Frontal cortex (tissue), 4 donors: Measurements from ENCODE around the gene HDAC5. TPM values are rescaled to one million over a fixed set of nuclear protein-coding genes. Genes with fewer than 3 reads are reported as not detected.
"Not testable (repeated sequence)": the region's sequence is repeated elsewhere in the genome, so short reads cannot be mapped to it uniquely, and the experiment has no call there.

Experiments used
- DNase-seq, 2 donors: peaks; one replicate each; pipeline ENCODE4 v3.0.0; 2012; ENCODE audit warnings: low spot score in 2 of 2
- FAIRE-seq: peaks from 2 replicates; lab custom pipeline; 2012; peaks lifted over from hg19 to GRCh38; lab: Jason Lieb, UNC
- total RNA-seq: library from RNA; depleted of rRNA; stranded (reverse); fragments of >200 nt; gene quantifications from one replicate; pipeline ENCODE4 v1.2.3, GENCODE V29; 2014
- donor health status: control.
- donor health status: control.
- donor health status: control.

HDAC5 gene
- total RNA-seq, 1 donor from 2014 or later: 87.6 TPM

DNA sequence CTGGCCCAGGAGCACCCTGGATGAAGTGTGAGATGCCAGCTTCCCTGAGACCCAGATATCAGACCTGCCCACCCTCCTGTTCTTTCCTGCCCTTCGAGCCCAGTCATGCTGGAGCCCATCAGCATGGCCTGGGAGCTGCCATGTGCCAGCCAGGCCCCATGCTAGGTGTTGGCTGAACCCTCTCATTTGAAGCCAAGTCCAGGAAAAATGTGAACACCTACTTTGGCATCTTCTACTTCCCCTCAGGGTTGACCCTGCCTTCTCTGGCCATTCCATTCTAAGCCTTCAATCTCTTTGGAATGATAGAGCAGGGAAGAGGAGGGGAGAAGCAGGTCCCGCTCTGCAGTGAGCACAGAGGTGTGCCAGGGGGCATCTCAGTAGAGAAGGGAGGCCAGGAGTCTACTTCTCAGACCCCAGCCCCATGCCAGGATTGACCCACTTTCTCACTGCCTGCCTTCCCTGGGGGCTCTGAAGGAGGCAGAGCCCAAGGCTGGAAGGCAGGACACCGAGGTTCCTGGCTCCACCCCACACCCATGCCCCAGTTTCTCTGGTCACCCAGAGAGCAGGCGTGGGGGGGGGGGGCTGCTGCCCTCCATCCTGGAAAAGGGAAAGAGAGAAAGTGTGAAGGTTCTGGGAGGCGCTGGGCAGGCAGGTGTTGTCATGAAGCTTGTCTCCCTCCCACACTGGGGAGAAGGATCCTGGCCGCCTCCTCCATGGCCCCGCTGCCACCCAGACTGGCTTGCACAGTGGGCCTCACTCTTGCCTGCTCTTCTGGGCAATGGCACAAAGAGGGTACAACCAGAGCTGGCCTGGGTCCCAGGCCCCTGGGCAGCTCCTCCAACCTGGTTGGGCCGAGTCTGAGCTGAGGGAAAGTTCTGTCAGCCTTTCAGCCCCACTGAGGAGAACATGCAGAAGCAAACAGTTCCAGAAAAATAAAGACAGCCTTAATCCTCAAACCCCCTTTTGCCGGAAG, 9.3 kb downstream of the HDAC5 start:
- DNase-seq: no peak
- no peak for FAIRE-seq

DNA sequence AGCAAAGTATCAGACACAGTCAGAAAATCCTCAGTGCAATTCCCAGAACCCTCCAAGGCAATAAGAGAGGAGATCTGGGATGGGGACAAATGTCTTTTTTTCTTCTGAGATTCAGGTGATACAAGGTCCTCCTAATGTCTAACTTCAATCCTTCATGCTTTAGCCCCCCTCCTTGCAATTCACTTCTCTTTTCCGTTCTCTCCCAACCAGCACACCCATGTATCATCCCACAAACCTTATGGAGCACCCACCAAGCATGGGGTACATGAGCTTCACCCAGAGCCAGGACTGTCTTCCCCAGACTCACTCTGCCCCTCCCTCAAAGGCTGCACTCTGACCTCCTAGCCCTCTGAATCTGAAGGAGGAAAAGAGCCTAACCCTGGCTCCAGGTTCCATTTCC, 10.1 kb downstream of the HDAC5 start:
- FAIRE-seq (no peak), DNase-seq (no peak)

DNA sequence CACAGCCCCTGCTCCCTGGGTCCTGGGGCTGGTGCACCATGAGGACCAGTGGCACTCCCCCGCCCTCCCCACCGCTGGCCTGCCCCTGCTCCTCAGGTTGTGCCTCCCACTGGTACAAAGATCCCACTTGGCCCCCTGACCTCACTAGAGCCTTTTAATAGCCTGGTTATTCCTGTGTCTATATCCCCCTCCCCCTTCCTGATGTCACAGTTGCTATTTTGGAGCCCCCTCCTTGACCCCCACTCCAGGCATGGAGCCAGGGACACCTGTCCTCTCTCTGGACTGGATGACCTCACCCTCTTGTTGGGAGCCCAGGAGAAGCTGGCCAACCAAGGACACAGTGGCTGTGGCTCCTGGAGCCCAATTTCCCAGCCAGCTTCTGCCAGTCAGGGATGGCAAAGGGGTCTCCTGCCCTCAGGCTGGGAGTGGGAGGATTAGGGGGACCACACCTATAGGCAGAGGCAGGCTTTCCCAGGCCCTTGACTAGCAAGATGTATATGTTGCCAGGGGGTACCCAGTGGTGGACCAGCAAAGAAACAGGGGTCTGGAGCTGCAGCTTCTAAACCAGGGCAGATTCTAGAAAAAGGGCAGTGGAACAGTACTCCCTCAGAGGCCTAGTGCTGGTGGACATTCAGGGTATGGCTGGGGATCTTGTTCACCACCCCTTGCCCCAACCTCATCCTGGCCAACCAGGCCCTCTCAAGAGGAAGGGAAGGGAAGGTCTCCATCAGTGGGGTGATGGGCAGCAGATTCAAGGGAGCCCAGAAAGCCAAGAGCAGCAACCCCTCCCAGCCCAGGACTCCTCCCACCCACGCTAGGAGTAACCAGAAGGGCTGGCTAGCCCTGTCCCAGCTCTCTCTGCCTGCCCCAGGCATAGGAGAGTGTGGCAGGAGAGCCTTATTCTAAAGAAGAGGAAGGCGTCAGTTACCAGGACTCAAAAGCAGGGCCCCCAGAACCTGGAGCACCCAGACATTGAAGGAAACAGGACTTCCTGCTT, 10.9 kb downstream of the HDAC5 start:
- no peak for DNase-seq
- FAIRE-seq: no peak

DNA sequence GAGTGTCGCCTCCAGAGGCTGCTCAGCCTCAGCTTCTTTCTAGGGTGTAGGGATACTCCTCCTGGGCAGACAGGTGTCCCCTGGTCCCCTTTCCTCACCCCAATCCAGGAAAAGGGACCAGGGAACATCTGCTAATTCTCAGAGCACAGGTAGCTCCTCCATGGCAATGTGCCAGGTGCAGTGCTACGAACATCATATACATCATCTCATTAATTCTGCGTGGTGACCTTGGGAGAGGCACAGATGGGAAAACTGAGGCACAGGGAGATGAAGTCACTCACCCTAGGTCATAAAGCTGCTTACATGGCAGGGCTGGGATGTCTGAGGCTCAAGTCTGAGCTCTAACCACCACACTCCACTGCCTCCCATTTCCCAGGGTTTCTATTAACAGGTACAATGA, 11.7 kb downstream of the HDAC5 start:
- no peak for FAIRE-seq
- DNase-seq: no peak

DNA sequence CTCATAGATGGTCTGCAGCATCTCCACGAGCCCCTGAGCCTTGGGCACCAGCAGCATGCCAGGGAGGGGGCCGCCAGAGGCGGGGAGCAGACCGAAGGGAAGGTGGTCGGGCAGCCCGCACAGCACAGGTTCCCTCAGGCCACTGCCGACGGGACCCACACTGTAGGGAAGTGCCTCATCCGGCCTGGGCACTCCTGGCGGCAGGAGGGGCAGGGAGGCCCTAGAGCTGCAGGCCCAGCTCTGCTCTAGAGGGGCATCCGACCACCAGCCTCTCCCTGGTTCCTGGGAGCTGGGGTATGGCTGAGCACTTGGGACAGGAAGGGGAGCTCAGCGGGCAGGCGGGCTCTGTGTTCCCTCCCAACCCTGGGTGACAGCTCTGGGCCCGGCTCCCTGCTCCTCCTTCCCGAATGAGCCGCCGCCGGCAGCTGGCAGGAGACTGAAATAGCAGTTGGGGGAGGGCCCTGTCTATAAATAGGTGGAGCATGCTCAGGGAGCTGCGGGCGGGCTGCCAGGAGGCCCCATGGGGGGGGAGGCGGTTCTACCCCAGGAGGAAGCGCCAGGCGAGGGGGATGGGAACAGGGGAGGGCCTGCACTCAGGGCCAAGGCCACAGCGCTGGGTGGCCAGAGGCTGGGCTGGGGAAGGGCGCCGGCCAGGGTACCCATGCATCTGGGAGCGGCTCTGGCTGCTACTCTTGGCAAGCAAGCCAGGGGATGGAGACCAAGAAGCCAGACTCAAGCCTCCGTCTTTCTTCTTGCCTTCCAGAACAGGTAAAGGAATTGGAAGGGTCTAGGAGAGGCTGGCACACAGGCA, 12.4 kb downstream of the HDAC5 start:
- peak; percentile 84 to 92 for DNase-seq

DNA sequence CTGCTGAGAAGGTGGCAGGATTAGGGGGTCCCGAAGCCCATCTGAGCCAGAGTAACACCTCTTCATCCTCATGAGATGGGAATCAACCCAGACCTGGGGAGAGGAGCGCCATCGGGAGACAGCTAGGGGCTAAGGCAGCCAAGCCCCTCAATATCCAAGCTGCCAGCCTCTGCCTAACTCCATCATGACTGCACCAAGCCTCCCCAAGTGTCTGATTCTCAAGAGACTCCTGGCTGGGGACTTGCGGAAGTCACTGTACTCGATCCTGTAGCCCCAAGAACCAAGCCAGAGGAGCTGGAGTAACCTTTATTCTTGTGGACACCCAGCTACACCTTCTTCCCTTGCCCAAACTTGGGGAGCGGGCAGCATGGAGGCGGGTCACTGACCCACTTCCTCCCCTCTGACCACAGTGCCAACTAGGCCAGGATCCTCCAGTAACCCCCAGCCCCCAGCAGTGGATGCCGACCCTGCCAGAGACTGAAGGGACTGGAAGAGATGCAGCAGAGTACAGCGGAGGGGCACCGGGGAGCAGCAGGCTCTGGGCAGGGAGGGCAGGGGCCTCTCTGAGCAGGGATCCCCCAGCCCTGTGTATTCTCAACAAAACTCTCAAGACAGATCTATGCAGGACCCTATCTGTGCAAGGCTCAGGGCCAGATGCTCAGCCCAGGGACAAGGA, 13.3 kb downstream of the HDAC5 start:
- DNase-seq (no peak), FAIRE-seq (no peak)

More for the DNA sequence above, 12.4 kb downstream of the HDAC5 start:
- no peak for FAIRE-seq

DNA sequence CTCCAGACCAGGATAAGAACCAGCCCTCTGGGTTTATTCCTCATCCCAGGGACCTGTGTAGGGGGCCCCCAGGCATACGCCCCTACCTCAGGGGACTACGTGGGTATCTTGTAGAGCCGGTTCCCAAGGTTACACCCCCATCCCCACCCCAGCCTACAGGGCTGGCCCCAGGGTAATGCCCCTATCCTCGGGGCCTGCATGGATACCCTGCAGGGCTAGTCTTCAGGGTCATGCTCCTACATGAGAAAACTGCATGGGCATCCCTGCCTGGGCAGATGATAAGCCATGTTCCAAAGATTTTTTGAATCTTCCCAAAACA, 14.2 kb downstream of the HDAC5 start:
- DNase-seq (no peak), FAIRE-seq (no peak)

DNA sequence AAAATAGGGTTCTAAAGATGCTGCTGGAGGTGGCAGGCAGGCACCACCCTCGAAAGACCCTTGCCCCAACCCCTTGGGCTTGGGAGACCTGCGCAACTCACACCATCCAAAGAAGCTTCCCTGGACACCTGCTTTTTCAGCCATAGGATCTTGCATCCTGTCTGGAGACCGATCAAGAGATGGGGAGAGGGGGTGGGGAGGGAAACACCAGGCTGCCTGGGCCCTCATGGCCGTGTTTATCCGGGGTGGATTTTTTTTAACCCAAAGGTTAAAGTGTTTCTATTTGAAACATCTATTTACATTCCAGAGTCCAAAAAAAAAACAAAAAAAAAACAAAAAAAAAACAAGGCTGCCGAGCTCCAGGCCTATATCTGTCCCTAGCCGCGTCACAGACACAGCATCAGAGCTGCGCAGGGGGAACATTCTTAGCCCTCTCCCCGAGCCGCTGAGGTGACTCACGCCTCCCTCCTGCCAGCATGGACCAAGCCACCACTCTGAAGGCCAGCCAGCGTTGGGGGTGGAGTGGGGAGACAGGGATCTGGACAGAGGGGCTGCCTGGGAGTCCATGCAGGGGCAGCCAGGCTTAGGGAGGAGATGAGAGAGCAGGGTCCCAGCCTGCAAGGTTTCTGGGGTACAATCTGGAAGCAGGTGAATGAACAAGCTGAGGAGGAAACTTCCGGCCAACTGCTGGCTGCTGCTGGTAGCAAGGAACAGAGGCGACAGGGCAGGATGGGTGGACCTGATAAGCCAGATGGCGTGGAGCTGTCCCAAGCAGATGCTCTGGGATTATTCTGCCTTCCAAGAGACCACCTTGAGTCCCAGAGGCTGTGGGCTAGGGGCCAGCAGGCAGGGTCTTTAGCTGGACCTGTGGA, 14.8 kb downstream of the HDAC5 start:
- FAIRE-seq (no peak), DNase-seq (peak in 1 of 2 donors; percentile 76)

DNA sequence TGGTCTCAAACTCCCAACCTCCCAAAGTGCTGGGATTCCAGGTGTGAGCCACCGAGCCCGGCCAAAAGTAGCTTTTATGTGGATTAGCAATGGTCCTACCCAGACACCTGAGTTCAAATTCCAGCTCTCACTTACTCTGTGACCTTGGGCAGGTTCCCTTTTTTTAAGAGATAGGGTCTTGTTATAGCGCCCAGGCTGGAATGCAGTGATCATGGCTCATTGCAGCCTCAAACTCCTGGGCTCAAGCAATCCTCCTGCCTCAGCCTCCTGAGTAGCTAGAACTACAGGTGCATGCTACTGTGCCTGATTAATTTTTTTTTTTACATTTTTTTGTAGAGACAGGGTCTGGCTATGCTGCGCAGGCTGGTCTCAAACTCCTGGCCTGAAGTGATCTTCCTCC, 16.6 kb downstream of the HDAC5 start:
- no peak for DNase-seq
- no peak for FAIRE-seq

DNA sequence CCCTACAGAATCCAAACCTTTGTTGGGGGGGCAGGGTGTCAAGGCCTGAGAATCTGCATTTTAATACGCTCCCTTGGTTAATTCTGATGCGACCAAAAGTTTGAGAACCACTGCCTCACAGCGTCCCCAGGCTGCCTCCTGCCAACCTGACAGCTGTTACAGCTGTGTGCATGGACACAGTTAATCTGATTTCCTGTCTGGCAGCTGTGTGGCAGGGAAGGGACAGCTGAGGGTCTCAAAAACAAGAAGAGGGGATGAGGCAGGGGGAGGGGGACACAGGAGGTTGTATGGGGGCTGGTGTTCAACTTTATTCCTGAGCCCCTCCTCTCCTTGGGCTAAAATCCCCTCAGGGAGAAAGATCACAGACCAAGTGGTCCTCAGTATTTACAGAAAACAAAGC, 17.5 kb downstream of the HDAC5 start:
- no peak for DNase-seq
- no peak for FAIRE-seq

DNA sequence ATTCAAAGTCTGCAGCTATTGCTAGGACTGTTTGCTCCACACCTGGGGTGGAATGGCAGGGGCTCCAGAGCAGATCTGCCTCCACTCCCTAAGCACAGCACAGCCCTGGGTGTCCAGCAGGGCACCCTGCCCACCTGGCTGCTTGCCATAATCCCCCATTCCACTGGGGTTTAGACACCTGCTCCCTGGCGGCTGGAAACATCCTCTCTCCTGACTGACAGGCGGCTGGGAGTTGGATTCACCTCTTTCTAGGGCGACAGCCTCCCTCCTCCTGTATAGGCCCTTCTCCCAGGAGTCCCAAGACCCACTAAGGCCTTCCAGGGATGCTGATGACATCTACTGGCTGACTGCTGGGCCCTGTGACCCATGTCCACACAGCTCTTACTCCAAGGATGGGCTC, 18.0 kb downstream of the HDAC5 start:
- FAIRE-seq: no peak

DNA sequence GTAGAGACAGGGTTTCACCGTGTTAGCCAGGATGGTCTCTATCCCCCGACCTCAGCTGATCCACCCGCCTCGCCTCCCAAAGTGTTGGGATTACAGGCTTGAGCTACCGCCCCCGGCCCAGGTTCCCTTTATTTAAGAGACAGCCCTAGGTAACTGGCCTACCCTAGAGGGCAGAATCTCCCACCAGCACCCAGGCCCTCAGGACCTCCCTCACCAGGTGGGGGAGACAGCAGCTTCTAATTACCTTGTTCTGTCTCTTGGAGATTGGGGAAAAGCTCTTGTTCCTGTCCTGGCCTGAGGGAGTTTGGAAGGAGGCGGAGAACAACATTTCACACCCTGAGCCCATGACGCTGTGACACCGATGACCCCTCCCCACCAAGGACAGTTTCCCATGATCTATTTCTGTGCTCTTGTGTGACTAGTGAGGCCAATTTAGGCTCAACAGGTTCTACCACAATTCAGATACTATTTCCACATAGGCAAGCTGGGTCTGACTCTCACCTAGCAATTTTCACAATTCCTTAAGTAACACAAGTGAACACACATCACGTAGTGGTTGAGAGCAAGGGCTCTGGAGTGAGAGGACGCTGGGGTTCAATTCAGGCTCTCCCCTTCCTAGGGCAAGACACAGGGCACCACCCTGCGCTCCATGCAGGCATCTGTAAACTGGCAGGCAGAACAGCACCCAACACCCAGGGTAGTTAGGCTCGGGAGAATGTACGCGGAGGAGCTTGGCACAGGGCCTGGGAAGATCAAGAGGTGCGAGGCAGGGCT, 20.4 kb downstream of the HDAC5 start:
- no peak for FAIRE-seq
- no peak for DNase-seq

More for the DNA sequence above, 18.0 kb downstream of the HDAC5 start:
- DNase-seq: no peak

DNA sequence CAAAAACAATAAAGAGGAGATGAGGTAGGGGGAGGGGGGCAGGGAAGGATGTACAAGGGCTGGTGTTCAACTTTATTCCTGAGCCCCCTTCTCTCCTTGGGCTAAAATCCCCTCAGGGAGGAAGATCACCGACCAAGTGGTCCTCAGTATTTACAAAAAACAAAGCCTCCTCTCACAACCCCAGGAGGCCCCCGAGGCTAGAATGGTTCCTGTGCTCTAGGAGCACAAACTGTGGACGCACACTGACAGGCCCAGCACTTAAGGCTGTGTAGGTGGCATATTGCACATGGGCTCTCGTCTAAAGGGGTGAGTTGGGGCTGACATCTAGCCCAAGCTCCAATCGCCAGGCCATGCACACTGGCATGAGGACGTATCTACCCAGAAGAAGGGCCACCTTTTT, 21.6 kb downstream of the HDAC5 start:
- not testable (repeated sequence) for FAIRE-seq, DNase-seq

DNA sequence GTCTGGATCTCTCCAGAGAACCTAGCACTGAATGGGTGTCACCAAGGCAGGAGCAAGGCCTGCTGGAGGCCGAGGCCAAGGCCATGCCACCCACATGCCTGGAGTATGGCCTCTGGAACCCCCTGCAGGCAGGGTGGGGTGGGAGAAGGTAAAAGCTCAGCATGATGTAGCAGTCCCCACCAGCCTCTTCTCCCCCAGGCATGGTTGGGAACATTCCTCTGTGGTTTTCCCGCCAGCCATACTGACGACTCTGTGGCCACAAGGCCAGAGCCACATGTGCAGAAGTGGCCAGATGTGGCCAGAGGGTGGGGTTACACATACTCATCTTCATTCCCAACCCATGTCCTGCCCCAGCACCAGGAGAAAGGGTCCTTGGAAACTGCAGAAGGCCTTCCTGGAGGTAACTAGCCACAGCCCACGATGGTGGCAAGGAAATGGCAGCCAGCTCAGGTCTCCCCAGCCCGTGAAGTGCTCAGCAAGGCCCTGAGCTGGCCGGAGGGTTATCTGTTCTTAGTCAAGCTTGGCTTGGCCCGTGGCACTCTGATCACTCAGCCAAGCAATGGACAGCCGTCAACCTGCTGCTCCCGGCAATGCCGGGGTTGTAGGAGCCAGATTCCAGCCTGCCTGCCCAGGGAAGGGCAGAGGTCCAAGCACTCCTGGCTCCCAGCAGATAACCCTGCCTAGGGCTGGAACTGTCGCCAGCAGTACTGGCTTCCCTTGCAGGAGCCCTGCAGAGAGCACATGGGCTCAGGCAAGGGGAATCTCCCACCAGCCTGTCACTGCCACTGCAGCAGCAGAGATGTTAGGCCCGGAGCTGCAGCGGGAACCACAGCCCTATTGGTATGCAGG, 26.1 kb downstream of the HDAC5 start:
- DNase-seq: no peak
- FAIRE-seq: no peak

DNA sequence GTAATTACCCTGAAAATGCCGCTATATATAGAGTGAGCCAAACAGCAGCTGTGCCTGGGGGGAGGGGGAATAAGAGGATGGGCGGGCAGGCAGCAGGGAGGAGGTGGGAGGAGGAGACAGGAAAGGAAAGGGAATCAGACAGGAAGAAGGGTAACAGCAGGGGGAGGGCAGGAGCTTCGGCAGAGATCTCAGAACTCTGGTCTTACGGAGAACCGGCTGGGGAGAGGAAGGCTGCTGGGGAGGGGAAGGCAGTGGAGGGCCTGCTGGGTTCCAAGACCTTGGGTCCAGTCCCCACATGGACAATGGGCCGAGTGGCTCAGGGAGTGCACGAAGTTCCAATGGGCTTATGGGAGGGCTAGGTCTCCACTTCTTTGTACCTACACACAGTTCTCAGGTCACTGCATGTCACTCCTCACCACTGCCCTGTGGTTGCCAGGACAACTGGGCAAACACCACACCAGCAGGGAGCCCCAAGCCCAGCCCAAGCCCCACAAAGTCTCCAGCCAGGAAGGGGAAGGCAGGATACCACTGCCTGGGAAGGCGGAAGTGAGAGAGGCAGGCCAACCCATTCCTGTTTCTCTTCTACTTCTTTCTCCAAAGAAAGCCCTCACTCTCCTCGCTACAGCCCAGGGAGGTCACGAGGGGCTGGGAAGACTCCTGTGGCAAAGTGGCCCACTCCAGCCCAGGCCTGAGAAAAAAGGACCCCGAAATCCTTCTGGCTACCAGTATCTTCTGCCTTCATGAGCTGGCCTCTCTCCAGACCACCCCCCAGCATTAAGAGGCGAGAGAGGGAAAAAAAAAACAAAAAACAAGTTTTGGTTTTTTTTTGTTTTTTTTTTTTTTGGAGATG, 27.6 kb downstream of the HDAC5 start:
- peak; percentile 38 to 65 for DNase-seq
- no peak for FAIRE-seq

DNA sequence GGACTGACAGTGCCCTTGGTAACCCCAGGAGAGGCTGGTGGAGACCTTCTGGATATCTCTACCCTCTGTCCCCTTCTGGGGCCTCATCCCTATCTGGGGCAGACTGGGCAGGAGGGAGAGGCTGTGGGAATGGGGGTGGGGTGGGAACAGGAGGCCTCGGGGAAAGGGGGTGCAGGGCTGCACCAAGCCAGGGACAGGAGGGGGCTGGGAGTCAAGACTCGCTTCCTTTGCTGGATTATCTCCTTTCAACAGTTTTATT, 28.1 kb downstream of the HDAC5 start:
- no peak for DNase-seq
- FAIRE-seq: no peak
